ENCODE measurements around the gene PRPF8. TPM values are rescaled to one million over a fixed set of nuclear protein-coding genes. Genes with fewer than 3 reads are reported as not detected.

The PRPF8 gene
- total RNA-seq = 134 and 167 TPM in 2 replicates

GRCh38 chr17:1684378-1685189 is at the start of gene PRPF8:
Gene PRPF8, minus strand, starts transcription at chr17:1684867. Its CDS starts 296 bp downstream, at chr17:1684571.

GRCh38 chr17:1724351-1724868 is 39.7 kb upstream of the PRPF8 start, which contains the start of gene WDR81:
Gene WDR81, plus strand, starts transcription at chr17:1724704. Its CDS starts 256 bp downstream, at chr17:1724960.

GRCh38 chr17:1709971-1710806 is 25.5 kb upstream of the PRPF8 start, which contains the start of gene TLCD2:
Gene TLCD2, minus strand, starts transcription at chr17:1710377. Its CDS starts 135 bp downstream, at chr17:1710242.

GRCh38 chr17:1649844-1650501 is 34.7 kb downstream of the PRPF8 start, which contains the start of gene RILP:
Gene RILP, minus strand, starts transcription at chr17:1649866. Its CDS starts 62 bp downstream, at chr17:1649804.

GRCh38 chr17:1645207-1646171 is 39.2 kb downstream of the PRPF8 start, which contains the start of gene SCARF1:
Gene SCARF1, minus strand, starts transcription at chr17:1645732. Its CDS starts 35 bp downstream, at chr17:1645697.

GRCh38 chr17:1627982-1628855 is 56.4 kb downstream of the PRPF8 start, which contains the start of gene SLC43A2:
Gene SLC43A2, minus strand, starts transcription at chr17:1628834. Its CDS starts 960 bp downstream, at chr17:1627874.

Other genes with a start within 250 kb of the PRPF8 start
- 59.2 and 63.7 TPM in 2 replicates for gene CRK, start 228.6 kb downstream of the PRPF8 start, total RNA-seq
- 55.4 and 155 TPM in 2 replicates for gene MYO1C, start 192.2 kb downstream of the PRPF8 start, total RNA-seq
- 26.9 and 31.2 TPM in 2 replicates for gene INPP5K, start 168.3 kb downstream of the PRPF8 start, total RNA-seq
- gene PITPNA, start 122.1 kb downstream of the PRPF8 start, total RNA-seq = 19.3 and 31.5 TPM in 2 replicates
- 3.3 and 7.0 TPM in 2 replicates for gene SLC43A2, start 56.0 kb downstream of the PRPF8 start, total RNA-seq
- gene SCARF1, start 39.1 kb downstream of the PRPF8 start, total RNA-seq = 2.2 and 3.4 TPM in 2 replicates
- 12.6 and 14.2 TPM in 2 replicates for gene RILP, start 35.0 kb downstream of the PRPF8 start, total RNA-seq
- 1.2 and 8.4 TPM in 2 replicates for gene TLCD2, start 25.5 kb upstream of the PRPF8 start, total RNA-seq
- gene WDR81, start 39.8 kb upstream of the PRPF8 start, total RNA-seq = 14.9 and 25.2 TPM in 2 replicates
- 0.88 TPM in 1 of 2 replicates, not detected in the other for gene SERPINF2, start 58.0 kb upstream of the PRPF8 start, total RNA-seq
- 186 and 978 TPM in 2 replicates for gene SERPINF1, start 77.2 kb upstream of the PRPF8 start, total RNA-seq
- 4.1 and 11.7 TPM in 2 replicates for gene SMYD4, start 145.0 kb upstream of the PRPF8 start, total RNA-seq
- gene RPA1, start 145.1 kb upstream of the PRPF8 start, total RNA-seq = 21.6 and 23.6 TPM in 2 replicates